ENCODE measurements around the gene ZEB2. TPM values are rescaled to one million over a fixed set of nuclear protein-coding genes. Genes with fewer than 3 reads are reported as not detected.

Gene ZEB2
- total RNA-seq, 1 donor from 2014 or later, result 6.3 TPM

- no peak for TF ChIP-seq CTCF (conservative IDR thresholded peaks at IDR 0.05; ENCODE audit: low read depth, low read length)
- no peak overlapping the region for H3K4me3 ChIP-seq (ENCODE audit: low read depth, low read length)
- DNase-seq (ENCODE audit: low read depth), result no peak
Measured at GRCh38 chr2:144431998-144432397, 87.9 kb downstream of the ZEB2 start.

- H3K4me3 ChIP-seq (ENCODE audit: low read depth, low read length), result no peak overlapping the region
- TF ChIP-seq CTCF (conservative IDR thresholded peaks at IDR 0.05; ENCODE audit: low read depth, low read length), result no peak
- no peak for DNase-seq (ENCODE audit: low read depth)
Measured at GRCh38 chr2:144431392-144431783, 88.5 kb downstream of the ZEB2 start.

GRCh38 chr2:144430722-144431391, 89.1 kb downstream of the ZEB2 start:
- no peak for TF ChIP-seq CTCF (conservative IDR thresholded peaks at IDR 0.05; ENCODE audit: low read depth, low read length)
- no peak for DNase-seq (ENCODE audit: low read depth)
- H3K4me3 ChIP-seq (ENCODE audit: low read depth, low read length), result no peak overlapping the region

- no peak for TF ChIP-seq CTCF (conservative IDR thresholded peaks at IDR 0.05; ENCODE audit: low read depth, low read length)
- DNase-seq (ENCODE audit: low read depth), result no peak
Measured at GRCh38 chr2:144429396-144430112, 90.4 kb downstream of the ZEB2 start.

GRCh38 chr2:144426981-144427479, 92.9 kb downstream of the ZEB2 start:
- no peak for TF ChIP-seq CTCF (conservative IDR thresholded peaks at IDR 0.05; ENCODE audit: low read depth, low read length)
- H3K4me3 ChIP-seq (ENCODE audit: low read depth, low read length), result no peak overlapping the region
- no peak for DNase-seq (ENCODE audit: low read depth)

More at GRCh38 chr2:144429396-144430112, 90.4 kb downstream of the ZEB2 start:
- no peak overlapping the region for H3K4me3 ChIP-seq (ENCODE audit: low read depth, low read length)

GRCh38 chr2:144426355-144426754, 93.6 kb downstream of the ZEB2 start:
- no peak overlapping the region for H3K4me3 ChIP-seq (ENCODE audit: low read depth, low read length)
- no peak for TF ChIP-seq CTCF (conservative IDR thresholded peaks at IDR 0.05; ENCODE audit: low read depth, low read length)
- DNase-seq (ENCODE audit: low read depth), result no peak
